Measurements from ENCODE around the gene IKZF4. TPM values are rescaled to one million over a fixed set of nuclear protein-coding genes. Genes with fewer than 3 reads are reported as not detected.
"Not testable (repeated sequence)": the region's sequence is repeated elsewhere in the genome, so short reads cannot be mapped to it uniquely, and the experiment has no call there.

IKZF4 gene
- total RNA-seq, 1 donor from 2014 or later = 5.5 TPM

DNA sequence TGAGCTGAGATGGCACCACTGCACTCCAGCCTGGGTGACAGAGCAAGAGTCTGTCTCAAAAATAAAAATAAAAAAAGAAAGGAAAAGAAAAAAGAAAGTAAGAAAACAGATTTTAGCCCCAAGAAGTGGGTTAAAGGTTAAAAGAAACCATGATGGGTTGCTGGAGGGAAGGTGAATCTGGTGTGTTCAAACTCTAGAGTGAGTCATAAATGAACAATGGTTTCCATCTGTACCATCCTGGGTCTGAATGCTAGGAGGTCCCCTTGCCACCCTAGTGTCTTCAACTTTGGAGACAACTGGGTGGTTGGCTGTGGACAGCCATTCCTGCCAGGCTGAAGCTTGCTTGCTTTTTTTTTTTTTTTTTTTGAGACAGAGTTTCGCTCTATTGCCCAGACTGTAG lies 19.3 kb downstream of the IKZF4 start:
- DNase-seq = no peak

- no peak for DNase-seq
Observed at GRCh38 chr12:56040963-56041551, 20.2 kb downstream of the IKZF4 start.

DNA sequence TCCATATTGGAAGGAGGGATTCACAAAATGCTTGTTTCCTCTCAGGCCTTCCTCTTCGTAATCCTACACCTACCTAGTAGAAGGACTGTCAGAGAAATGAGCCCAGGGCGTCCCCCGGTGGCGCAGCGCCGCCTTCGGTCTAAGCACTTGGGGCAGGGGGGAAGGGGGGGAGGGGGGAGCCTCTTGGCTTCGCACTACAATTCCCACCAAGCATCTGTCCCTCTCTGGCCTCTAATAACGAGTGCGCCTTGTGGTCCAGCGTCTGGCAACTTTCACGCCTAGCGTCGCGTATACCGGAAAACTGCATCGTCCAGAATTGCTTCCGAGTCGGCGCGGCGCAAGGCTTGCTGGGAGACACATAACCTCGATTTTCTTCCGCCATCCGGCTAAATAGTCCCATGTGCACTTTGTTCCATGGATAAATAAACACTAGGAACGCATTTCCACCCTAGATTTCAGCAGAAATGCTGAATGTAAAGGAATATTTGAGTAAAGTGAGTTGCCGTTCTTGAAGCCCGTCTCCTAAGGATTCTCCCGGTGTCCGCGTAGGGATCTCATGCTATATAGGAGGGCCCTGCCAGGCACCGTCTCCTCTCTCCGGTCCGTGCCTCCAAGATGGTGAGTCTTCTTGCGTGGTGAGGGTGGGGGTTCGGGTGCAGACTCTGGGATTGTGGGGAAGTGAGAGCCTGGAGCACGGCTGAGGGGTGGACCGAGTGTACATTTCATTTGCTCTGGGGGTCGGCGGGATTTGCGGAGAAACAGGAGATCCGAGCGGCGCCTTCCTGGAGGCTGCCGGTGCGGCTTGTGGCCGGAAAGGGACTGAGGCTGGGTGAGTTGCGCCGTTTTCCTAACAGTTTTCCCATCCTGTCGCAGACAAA lies 20.9 kb downstream of the IKZF4 start, which contains the start of gene RPS26:
TSS of gene RPS26 (plus strand) at position 367 of the 878 bp plus-strand sequence. CDS start at position 616, 249 bp downstream.
- peak; percentile 89 for DNase-seq

DNA sequence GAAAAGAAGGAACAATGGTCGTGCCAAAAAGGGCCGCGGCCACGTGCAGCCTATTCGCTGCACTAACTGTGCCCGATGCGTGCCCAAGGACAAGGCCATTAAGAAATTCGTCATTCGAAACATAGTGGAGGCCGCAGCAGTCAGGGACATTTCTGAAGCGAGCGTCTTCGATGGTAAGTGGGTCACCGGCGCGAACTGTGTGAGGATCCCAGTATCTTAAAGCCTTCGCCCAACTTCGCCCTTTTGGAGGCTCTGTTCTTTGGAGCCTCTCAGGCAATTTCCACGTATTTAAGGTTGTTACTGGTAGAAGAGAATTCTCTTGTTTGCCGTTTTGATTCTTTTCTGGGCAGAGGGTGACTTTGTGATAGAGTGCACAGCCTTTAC lies 21.6 kb downstream of the IKZF4 start:
- DNase-seq = not testable (repeated sequence)

GRCh38 chr12:56042843-56043242 lies 22.0 kb downstream of the IKZF4 start:
- DNase-seq = no peak

- no peak for DNase-seq
Observed at GRCh38 chr12:56046027-56046780, 25.4 kb downstream of the IKZF4 start.

DNA sequence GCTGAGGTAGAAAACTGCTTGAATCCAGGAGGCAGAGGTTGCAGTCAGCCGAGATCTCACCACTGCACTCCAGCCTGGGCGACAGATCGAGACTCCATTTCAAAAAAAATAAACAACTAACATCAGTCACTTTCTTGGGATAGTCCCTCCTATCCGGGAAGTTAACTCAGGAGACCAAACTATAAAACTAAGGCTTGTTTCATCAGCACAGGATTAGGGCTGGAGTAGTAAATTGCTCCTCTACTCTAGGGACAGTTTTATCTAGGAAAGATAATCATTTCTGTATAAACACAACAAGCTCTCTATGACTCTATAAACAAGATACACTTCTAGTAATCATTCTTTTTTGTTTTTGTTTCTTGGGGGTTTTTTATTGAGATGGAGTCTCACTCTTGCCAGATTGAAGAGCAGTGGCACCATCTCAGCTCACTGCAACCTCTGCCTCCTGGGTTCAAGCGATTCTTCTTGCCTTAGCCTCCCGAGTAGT lies 32.6 kb downstream of the IKZF4 start:
- no peak for DNase-seq

GRCh38 chr12:56059964-56060363 lies 39.1 kb downstream of the IKZF4 start:
- not testable (repeated sequence) for DNase-seq

DNA sequence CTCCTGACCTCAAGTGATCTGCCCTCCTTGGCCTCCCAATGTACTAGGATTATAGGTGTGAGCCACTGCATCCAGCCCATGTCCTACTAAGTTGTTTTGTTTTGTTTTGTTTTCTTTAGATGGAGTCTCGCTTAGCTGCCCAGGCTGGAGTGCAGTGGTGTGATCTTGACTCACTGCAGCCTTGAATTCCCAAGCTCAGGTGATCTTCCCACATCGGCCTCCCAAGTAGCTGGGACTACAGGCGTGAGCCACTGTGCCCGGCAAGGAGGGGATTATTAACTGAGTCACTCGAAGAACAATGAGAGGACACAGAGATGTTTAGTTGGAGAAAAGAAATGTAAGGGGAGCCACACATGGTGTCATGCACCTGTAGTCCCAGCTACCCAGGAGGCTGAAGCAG lies 41.1 kb downstream of the IKZF4 start:
- no peak for DNase-seq

GRCh38 chr12:56062996-56063395 lies 42.2 kb downstream of the IKZF4 start:
- DNase-seq = no peak

GRCh38 chr12:56071648-56072047 lies 50.8 kb downstream of the IKZF4 start:
- no peak for DNase-seq

DNA sequence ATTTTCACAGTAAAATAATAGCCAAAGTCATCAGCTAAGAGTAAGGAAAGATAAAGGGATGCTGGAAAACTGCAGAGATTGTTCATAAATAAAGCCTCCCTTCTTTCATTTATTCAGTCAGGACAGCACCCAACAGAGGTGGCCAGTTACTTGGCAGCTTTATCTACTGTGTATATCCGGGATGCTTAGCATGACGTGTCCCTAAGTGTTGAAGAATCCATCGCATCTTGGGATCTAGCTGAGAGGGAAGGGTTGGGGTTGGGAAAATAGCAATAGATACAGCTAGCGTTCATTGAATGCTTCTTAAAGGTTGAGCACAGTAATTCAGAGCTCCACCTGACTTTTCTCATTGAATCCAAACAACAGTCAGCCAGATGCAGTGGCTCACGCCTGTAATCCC lies 53.6 kb downstream of the IKZF4 start:
- no peak for DNase-seq

DNA sequence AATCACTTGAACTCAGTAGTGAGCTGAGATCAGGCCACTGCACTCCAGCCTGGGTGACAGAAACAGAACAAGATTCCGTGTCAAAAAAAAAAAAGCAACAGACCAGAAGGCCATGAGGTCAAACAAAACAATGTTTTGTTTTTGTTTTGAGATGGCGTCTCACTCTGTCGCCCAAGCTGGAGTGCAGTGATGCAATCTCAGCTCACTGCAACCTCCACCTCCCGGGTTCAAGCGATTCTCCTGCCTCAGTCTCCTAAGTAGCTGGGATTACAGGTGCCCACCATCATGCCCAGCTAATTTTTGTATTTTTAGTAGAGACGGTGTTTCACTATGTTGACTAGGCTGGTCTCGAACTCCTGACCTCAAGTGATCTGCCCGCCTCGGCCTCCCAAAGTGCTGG lies 57.1 kb downstream of the IKZF4 start:
- not testable (repeated sequence) for DNase-seq

- no peak for DNase-seq
Observed at GRCh38 chr12:56078427-56078826, 57.6 kb downstream of the IKZF4 start.

GRCh38 chr12:56078931-56079722 lies 58.3 kb downstream of the IKZF4 start:
- DNase-seq = peak; percentile 74

DNA sequence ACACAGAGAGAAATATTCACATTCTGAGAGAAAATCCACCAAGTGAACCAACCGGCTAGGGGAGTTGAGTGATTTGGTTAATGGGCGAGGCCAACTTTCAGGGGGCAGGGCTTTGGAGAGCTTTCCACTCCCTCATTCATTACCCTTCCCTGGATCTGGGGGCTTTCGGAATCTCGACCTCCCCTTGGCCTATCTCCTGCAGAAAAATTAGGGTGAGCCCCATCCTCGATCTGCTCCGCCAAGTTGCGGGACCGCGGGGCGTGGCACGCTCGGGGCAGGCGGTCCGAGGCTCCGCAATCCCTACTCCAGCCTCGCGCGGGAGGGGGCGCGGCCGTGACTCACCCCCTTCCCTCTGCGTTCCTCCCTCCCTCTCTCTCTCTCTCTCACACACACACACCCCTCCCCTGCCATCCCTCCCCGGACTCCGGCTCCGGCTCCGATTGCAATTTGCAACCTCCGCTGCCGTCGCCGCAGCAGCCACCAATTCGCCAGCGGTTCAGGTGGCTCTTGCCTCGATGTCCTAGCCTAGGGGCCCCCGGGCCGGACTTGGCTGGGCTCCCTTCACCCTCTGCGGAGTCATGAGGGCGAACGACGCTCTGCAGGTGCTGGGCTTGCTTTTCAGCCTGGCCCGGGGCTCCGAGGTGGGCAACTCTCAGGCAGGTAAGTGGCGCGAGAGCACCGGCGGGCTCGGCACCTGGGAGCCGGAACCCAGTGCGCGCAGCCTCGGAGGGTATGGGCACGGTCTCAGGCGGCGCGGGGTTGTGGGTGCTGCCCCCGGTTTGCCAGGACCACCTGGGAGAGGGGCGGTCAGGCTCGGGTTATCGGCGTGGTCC lies 59.1 kb downstream of the IKZF4 start, which contains the start of gene ERBB3:
TSS of gene ERBB3 (plus strand) at position 443 of the 833 bp plus-strand sequence. CDS start at position 579, 136 bp downstream.
- peak; percentile 61 for DNase-seq

GRCh38 chr12:56080556-56081138 lies 59.8 kb downstream of the IKZF4 start:
- no peak for DNase-seq

GRCh38 chr12:56081393-56082347 lies 60.8 kb downstream of the IKZF4 start:
- DNase-seq = peak; percentile 14

- DNase-seq = no peak
Observed at GRCh38 chr12:56082382-56082781, 61.5 kb downstream of the IKZF4 start.
